Esophagus (tissue), 2 donors: ENCODE data around the gene VPS13A. TPM values are rescaled to one million over a fixed set of nuclear protein-coding genes. Genes with fewer than 3 reads are reported as not detected.
A peak's percentile ranks its signal among the peaks of the same experiment; 100 is the strongest.

Experiments
- H3K27ac ChIP-seq, 2 donors: one replicate each; pipeline ENCODE4 v1.5.1; 2013; ENCODE audit warnings: low read depth in 2 of 2, mild to moderate bottlenecking in 2 of 2, inconsistent platforms in 1 of 2, low read length in 1 of 2, moderate library complexity in 1 of 2
- H3K27me3 ChIP-seq, 2 donors: one replicate each; pipeline ENCODE4 v1.6.1; 2013; ENCODE audit warnings: low read length in 2 of 2, control low read depth in 1 of 2, mild to moderate bottlenecking in 1 of 2; ENCODE audit not compliant: insufficient read depth in 2 of 2, control insufficient read depth in 1 of 2
- H3K36me3 ChIP-seq, 2 donors: one replicate each; pipeline ENCODE4 v1.6.1; 2013; ENCODE audit warnings: low read length in 1 of 2; ENCODE audit not compliant: control insufficient read depth in 2 of 2, insufficient read depth in 2 of 2
- H3K4me1 ChIP-seq, 2 donors: one replicate each; pipeline ENCODE4 v1.6.1; 2013; ENCODE audit warnings: low read length in 1 of 2; ENCODE audit not compliant: control insufficient read depth in 2 of 2, insufficient read depth in 2 of 2
- H3K4me3 ChIP-seq, 2 donors: one replicate each; pipeline ENCODE4 v1.5.1; 2013; ENCODE audit warnings: low read length in 2 of 2, mild to moderate bottlenecking in 2 of 2, low read depth in 1 of 2, moderate library complexity in 1 of 2
- H3K9me3 ChIP-seq, 2 donors: one replicate each; pipeline ENCODE4 v1.6.1; 2013; ENCODE audit warnings: mild to moderate bottlenecking in 2 of 2, low read depth in 1 of 2, low read length in 1 of 2, moderate library complexity in 1 of 2; ENCODE audit not compliant: control insufficient read depth in 2 of 2, insufficient read depth in 1 of 2
- WGBS, 2 donors: extraction: QIAGEN DNeasy Blood & Tissue Kit; methylation state at CpG; one replicate each; pipeline ENCODE4 v1.1.7; 2013; 5-methylcytosine and 5-hydroxymethylcytosine counted together
- polyA plus RNA-seq, 2 donors: library from polyadenylated mRNA; stranded (reverse); fragments of 200-250 nt; gene quantifications; one replicate each; pipeline ENCODE4 v1.2.3, GENCODE V29; 2013
- donor health status: healthy with polysubstance abuse.
- donor health status: Bipolar disorder and iron deficiency.

VPS13A gene
- 10 to 100 TPM in 1 of 2 donors, 1 to 10 TPM in 1; 8.7 to 28.1 TPM for polyA plus RNA-seq

DNA sequence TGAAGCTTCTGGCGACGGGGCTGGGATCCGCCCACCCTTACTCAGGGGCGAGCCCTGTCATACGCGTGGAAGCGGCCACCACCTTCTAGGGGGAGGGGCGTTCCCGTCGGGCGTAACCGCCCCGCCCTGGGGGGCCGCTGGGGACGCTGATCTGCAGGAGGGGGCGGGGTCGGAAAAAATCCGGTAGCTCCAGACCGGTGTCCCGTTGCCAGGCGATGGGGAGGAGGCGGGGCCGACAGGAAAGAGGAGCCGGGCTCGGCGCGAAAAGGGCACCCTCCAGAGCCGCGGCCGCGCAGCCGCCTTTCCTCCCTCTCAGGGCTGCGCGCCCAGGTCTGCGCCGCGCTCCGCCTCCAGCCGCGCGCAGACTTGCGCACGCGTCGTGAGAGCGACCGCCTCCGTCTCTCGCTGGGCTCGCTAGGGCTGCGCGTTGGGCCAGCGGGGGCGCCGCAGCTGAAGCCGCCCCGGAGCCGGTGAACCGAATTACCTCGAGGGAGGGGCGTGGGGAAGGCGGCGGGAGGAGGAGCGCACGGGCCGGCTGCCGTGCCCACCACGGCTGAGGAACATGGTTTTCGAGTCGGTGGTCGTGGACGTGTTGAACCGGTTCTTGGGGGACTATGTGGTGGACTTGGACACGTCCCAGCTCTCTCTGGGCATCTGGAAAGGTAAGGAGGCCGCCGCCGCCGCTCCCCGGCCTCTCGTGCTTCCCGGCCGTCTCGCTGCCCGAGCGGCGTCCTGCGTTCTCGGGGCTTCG is at the start of gene VPS13A:
TSS of gene VPS13A (plus strand) at position 392 of the 751 bp plus-strand sequence. CDS start at position 563, 171 bp downstream.
- no peaks in the 10 kb centered on the region for H3K36me3 ChIP-seq
- H3K4me1 ChIP-seq: peaks cover 2 to 4% of the 10 kb centered on the region in 2 donors
- H3K4me3 ChIP-seq: peak within 1 kb of the TSS; percentile 65 to 80
- 0% methylated on average over 74 to 89 of the region's 89 CpGs for WGBS, 2 donors
- peak within 1 kb of the TSS; percentile 59 to 81 for H3K27ac ChIP-seq
- no peaks in the 10 kb centered on the region for H3K9me3 ChIP-seq
- no peaks in the 10 kb centered on the region for H3K27me3 ChIP-seq

DNA sequence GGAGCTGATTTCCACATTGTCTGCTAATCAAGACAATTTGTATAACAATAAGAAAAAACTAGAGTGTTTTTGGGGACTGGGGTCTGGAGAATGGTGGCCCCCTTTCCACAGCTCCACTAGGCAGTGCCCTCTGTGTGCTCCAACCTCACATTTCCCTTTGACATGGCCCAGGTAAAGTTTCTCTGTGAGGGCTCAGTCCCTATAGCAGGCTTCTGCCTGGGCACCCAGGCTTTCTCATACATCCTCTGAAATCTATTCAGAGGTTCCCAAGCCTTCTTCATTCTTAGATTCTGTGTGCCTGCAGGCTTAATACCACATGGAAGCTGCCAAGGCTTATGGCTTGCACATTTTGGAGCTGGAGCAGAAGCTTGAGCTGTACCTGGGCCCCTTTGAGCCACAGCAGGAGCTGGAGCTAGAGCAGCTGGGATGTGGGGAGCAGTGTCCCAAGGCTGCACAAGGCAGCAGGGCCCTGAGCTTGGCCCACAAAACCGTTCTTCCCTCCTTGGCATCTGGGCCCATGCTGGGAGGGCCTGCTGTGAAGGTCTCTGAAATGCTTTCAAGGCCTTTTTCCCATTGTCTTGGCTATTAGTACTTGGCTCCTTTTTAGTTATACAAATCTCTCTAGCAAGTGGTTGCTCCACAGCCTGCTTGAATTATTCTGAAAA is 49.1 kb upstream of the VPS13A start:
- Histone ChIP-seq H3K4me1 (no peaks in the 10 kb centered on the region), H3K4me3 (no peak overlapping the region), H3K27me3 (no peaks in the 10 kb centered on the region), H3K27ac (no peak overlapping the region), H3K36me3 (no peaks in the 10 kb centered on the region), H3K9me3 (peaks cover 0 to 5% of the 10 kb centered on the region in 2 donors)
- 18 to 36% methylated on average over 1 of the region's 1 CpG for WGBS, 2 donors

DNA sequence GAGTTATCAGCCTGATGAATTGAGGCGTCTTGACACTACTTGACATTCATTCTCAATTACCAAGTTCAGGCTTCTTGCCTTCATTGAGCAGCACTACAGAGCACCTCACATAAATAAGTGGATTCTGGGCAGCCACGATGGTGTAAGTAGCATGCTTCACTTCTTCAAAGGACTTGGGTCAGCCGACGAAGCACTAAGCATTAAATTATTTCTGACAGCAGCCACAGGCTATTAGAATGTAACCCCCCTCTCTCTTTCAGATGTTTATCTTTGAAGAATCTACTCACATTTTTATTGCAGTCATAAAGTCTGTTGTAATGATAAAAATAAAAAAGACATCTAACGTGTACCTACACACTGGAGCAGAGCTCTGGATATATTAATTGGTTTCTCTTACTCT is 45.9 kb upstream of the VPS13A start:
- Histone ChIP-seq H3K36me3 (no peaks in the 10 kb centered on the region), H3K4me3 (no peak overlapping the region), H3K9me3 (no peaks in the 10 kb centered on the region), H3K27ac (no peak overlapping the region), H3K4me1 (no peaks in the 10 kb centered on the region), H3K27me3 (no peaks in the 10 kb centered on the region)
- WGBS, 2 donors: 37 to 45% methylated on average over 5 of the region's 5 CpGs

DNA sequence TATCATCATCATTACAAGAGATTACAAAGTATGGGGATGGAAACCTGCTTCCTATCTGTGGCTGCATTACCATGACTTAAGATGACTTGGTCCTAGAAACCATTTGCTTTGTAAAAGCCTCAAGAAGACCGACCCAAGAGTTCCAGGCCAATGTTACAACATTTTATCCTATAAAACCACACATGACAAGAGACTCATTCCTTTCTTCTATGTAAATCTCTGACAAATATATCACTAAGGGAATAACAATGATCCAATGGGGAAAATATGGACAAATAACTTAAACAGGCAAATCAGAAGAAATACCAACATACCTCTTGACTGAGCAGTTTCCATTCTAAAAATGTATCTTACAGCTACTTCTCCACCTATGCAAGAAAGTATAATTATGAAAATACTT is 44.3 kb upstream of the VPS13A start:
- Histone ChIP-seq H3K27me3 (no peaks in the 10 kb centered on the region), H3K9me3 (no peaks in the 10 kb centered on the region), H3K36me3 (no peaks in the 10 kb centered on the region), H3K4me3 (no peak overlapping the region), H3K4me1 (no peaks in the 10 kb centered on the region), H3K27ac (no peak overlapping the region)
- 72 to 83% methylated on average over 1 of the region's 1 CpG for WGBS, 2 donors

DNA sequence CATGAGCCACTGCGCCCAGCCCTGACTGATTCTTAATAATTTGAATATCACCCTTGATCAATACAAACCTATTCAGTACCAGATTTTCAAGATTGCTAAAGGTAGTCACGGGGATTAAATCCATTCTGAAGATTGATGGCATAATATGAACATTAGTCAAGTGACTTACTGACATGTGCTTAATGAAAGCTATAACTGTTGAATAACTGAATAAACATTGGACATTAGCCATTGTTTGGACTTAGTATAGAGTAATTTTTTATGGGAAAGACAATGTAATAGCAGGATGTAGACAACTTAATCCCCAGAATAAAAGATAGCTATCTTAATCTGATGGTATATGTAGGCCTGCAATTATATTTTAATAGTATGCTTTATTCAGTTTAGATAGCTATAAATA is 35.0 kb upstream of the VPS13A start:
- H3K27me3 ChIP-seq: no peaks in the 10 kb centered on the region
- WGBS, 2 donors: 41 to 59% methylated on average over 2 of the region's 2 CpGs
- H3K4me1 ChIP-seq: no peaks in the 10 kb centered on the region
- no peaks in the 10 kb centered on the region for H3K9me3 ChIP-seq
- no peak overlapping the region for H3K27ac ChIP-seq
- H3K4me3 ChIP-seq: no peak overlapping the region
- H3K36me3 ChIP-seq: no peaks in the 10 kb centered on the region

DNA sequence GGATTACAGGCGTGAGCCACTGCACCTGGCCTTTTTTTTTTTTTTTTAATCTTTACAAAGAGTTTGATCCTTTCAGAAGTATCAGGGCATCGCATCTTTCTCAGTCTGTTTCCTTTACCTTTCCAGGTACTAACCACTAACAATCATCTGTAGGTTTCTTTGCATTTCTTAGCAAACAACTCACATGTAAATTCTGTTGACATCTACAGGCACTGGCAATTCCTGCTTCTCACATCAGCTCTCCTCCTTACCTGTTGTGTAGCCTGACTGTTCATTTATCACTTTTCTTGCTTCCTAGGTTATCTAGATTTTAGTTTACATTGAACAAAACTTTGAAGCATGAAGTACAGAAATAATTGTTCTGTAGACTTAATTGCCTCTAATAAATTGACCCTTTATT is 27.5 kb upstream of the VPS13A start:
- Histone ChIP-seq H3K4me3 (no peak overlapping the region), H3K4me1 (no peaks in the 10 kb centered on the region), H3K9me3 (no peaks in the 10 kb centered on the region), H3K27me3 (no peaks in the 10 kb centered on the region), H3K27ac (no peak overlapping the region), H3K36me3 (no peaks in the 10 kb centered on the region)
- WGBS, 2 donors: 60 to 77% methylated on average over 2 of the region's 2 CpGs

GRCh38 chr9:77152289-77152688 is 25.0 kb upstream of the VPS13A start:
- H3K36me3 ChIP-seq: no peaks in the 10 kb centered on the region
- H3K27ac ChIP-seq: no peak overlapping the region
- H3K9me3 ChIP-seq: no peaks in the 10 kb centered on the region
- no peak overlapping the region for H3K4me3 ChIP-seq
- H3K27me3 ChIP-seq: no peaks in the 10 kb centered on the region
- no peaks in the 10 kb centered on the region for H3K4me1 ChIP-seq
- 43 to 55% methylated on average over 1 of the region's 1 CpG for WGBS, 2 donors

DNA sequence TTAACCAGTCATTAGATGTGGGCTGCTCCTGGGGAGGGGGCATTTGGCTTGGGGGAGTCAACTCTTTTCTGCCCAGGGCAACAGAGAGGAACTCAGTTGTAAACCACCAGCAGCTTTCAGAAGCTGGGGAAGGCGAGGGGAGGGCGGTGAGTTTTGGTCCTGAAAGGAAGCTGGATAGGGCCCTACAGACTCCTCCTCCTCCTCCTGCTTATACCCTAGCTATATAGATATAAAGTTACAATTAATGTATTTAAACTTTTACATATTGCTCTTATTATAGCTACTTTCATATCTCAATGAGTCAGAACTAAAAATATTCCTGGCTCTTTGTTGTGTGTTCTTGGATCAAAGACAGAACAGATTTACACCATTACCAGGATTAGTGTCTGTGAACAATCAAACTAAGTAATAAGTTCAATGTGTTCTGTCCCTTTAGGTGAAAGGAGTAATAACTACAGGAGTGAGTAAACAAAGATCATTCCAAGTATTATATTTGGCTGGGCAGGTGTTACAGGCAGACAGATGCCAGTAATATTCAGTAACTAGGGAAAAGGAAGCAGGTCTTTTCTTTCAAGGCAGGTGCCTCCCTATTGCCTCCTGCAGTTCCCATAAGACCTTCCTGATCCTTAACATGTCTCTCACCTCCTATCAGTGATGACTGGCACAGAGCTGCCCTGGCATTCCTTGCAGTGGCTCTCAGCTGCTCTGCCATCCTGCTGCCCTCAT is 20.5 kb upstream of the VPS13A start:
- Histone ChIP-seq H3K36me3 (no peaks in the 10 kb centered on the region), H3K27me3 (no peaks in the 10 kb centered on the region), H3K4me3 (no peak overlapping the region), H3K9me3 (no peaks in the 10 kb centered on the region), H3K4me1 (no peaks in the 10 kb centered on the region), H3K27ac (no peak overlapping the region)
- WGBS, 2 donors: 49 to 62% methylated on average over 2 of the region's 2 CpGs

GRCh38 chr9:77158772-77159513 is 18.4 kb upstream of the VPS13A start:
- Histone ChIP-seq H3K36me3 (no peaks in the 10 kb centered on the region), H3K27ac (no peak overlapping the region), H3K4me1 (no peaks in the 10 kb centered on the region), H3K4me3 (no peak overlapping the region), H3K27me3 (no peaks in the 10 kb centered on the region), H3K9me3 (no peaks in the 10 kb centered on the region)
- 58 to 64% methylated on average over 6 of the region's 6 CpGs for WGBS, 2 donors
